Left lung (tissue), 10 donors: ENCODE measurements around the gene OPHN1. TPM values are rescaled to one million over a fixed set of nuclear protein-coding genes. Genes with fewer than 3 reads are reported as not detected.

Experiments used
- ATAC-seq: fragments of 200-7000 bp; cut with Tn5 transposase; one replicate; pipeline ENCODE4 v1.9.1; 2020; ENCODE audit warnings: moderate library complexity
- DNase-seq, 4 donors: peaks; one replicate each; pipeline ENCODE4 v3.0.0-alpha.2; 2013 to 2020
- H3K27ac ChIP-seq, 2 donors: fragments of 200-600 bp; sonication (generic) in 1 of 2; one replicate each; pipeline versions ENCODE4 v1.5.0 to v1.8.0; 2020 to 2021
- H3K27me3 ChIP-seq, 2 donors: fragments of 200-600 bp; sonication (generic) in 1 of 2; one replicate each; pipeline versions ENCODE4 v1.5.0 to v1.8.0; 2020 to 2021
- H3K36me3 ChIP-seq, 2 donors: fragments of 200-600 bp; sonication (generic) in 1 of 2; one replicate each; pipeline versions ENCODE4 v1.5.0 to v1.8.0; 2020 to 2021
- H3K4me1 ChIP-seq, 2 donors: fragments of 200-600 bp; one replicate each; pipeline ENCODE4 v1.8.0; 2021
- H3K4me3 ChIP-seq, 2 donors: fragments of 200-600 bp; sonication (generic) in 1 of 2; one replicate each; pipeline versions ENCODE4 v1.5.0 to v1.8.0; 2020 to 2021; ENCODE audit warnings: mild to moderate bottlenecking in 1 of 2
- H3K9me3 ChIP-seq, 2 donors: fragments of 200-600 bp; sonication (generic) in 1 of 2; one replicate each; pipeline versions ENCODE4 v1.5.0 to v1.8.0; 2020 to 2021
- CTCF ChIP-seq, 2 donors: fragments of 200-600 bp; sonication (generic) in 1 of 2; IDR thresholded peaks; one replicate each; pipeline versions ENCODE4 v1.5.0 to v1.8.0; 2021; ENCODE audit warnings: antibody characterized with exemption in 2 of 2
- intact Hi-C, 2 donors: fragments of 100-400 bp; cut with DNase I; formaldehyde crosslinking; loops; one replicate each; pipeline versions ENCODE4 v1.11.2 to v1.14.2; 2022
- polyA plus RNA-seq, 6 donors: library from polyadenylated mRNA; unstranded; fragments of 120-200 nt; gene quantifications; one replicate each; pipeline ENCODE4 v1.2.1, GENCODE V29; 2013; ENCODE audit not compliant: insufficient read length in 6 of 6
- total RNA-seq, 2 donors: library from RNA; stranded (reverse); fragmentation: NEBNext Ultra II Directional; extraction: Animal tissue kit (Norgen Biotek cat#: 25700); gene quantifications; one replicate each; pipeline ENCODE4 v1.2.1, GENCODE V29; 2021
- donor health status: DM: no; HTN: yes; CAD: no.
- donor health status: DM: no; HTN: no; CAD: no.

The OPHN1 gene
- total and polyA plus RNA-seq, 8 donors, result 6.8 to 13.5 (median 11.3) TPM

- no peak overlapping the region for H3K4me3 ChIP-seq
- no peak for TF ChIP-seq CTCF (IDR thresholded peaks at IDR 0.05)
- ATAC-seq (no peak), DNase-seq (no peak)
- peaks cover 0 to 4% of the 10 kb centered on the region in 2 donors for H3K9me3 ChIP-seq
- H3K27ac ChIP-seq, result no peak overlapping the region
- peaks cover 0 to 4% of the 10 kb centered on the region in 2 donors for H3K27me3 ChIP-seq
- intact Hi-C loops, result no loop called here
- H3K4me1 ChIP-seq, result no peaks in the 10 kb centered on the region
- H3K36me3 ChIP-seq, result no peaks in the 10 kb centered on the region
These were observed 252.7 kb downstream of the OPHN1 start for GRCh38 chrX:68180579-68180978.

- no peak for ATAC-seq
These were observed 253.9 kb downstream of the OPHN1 start for GRCh38 chrX:68179355-68179754.

GRCh38 chrX:68177542-68177941, 255.8 kb downstream of the OPHN1 start:
- TF ChIP-seq CTCF (IDR thresholded peaks at IDR 0.05), result no peak
- ATAC-seq (no peak), DNase-seq (no peak)
- Histone ChIP-seq H3K4me1 (no peaks in the 10 kb centered on the region), H3K27me3 (peaks cover 0 to 4% of the 10 kb centered on the region in 2 donors), H3K4me3 (no peak overlapping the region), H3K36me3 (no peaks in the 10 kb centered on the region), H3K9me3 (peaks cover 0 to 4% of the 10 kb centered on the region in 2 donors), H3K27ac (no peak overlapping the region)
- intact Hi-C loops, result no loop called here

More at GRCh38 chrX:68179355-68179754, 253.9 kb downstream of the OPHN1 start:
- Histone ChIP-seq H3K27ac (no peak overlapping the region), H3K27me3 (peaks cover 0 to 4% of the 10 kb centered on the region in 2 donors), H3K9me3 (peaks cover 0 to 4% of the 10 kb centered on the region in 2 donors), H3K4me3 (no peak overlapping the region), H3K4me1 (no peaks in the 10 kb centered on the region), H3K36me3 (no peaks in the 10 kb centered on the region)
- no peak for TF ChIP-seq CTCF (IDR thresholded peaks at IDR 0.05)
- intact Hi-C loops, result no loop called here
- no peak for DNase-seq

- intact Hi-C loops, result no loop called here
- Histone ChIP-seq H3K4me3 (no peak overlapping the region), H3K4me1 (no peaks in the 10 kb centered on the region), H3K36me3 (no peaks in the 10 kb centered on the region), H3K9me3 (peaks cover 0 to 4% of the 10 kb centered on the region in 2 donors), H3K27me3 (peaks cover 0 to 4% of the 10 kb centered on the region in 2 donors), H3K27ac (no peak overlapping the region)
- ATAC-seq, result no peak
- no peak for TF ChIP-seq CTCF (IDR thresholded peaks at IDR 0.05)
- no peak for DNase-seq
These were observed 257.7 kb downstream of the OPHN1 start for GRCh38 chrX:68175562-68175961.

- intact Hi-C loops, result no loop called here
- Histone ChIP-seq H3K27me3 (no peaks in the 10 kb centered on the region), H3K36me3 (no peaks in the 10 kb centered on the region), H3K4me1 (no peaks in the 10 kb centered on the region), H3K9me3 (no peaks in the 10 kb centered on the region), H3K27ac (no peak overlapping the region), H3K4me3 (no peak overlapping the region)
- DNase-seq, result no peak
- ATAC-seq, result no peak
- TF ChIP-seq CTCF (IDR thresholded peaks at IDR 0.05), result no peak
These were observed 269.9 kb downstream of the OPHN1 start for GRCh38 chrX:68163441-68163840.
